ENCODE data around the gene PNPLA7.
"Not testable (repeated sequence)": the region's sequence is repeated elsewhere in the genome, so short reads cannot be mapped to it uniquely, and the experiment has no call there.

DNA sequence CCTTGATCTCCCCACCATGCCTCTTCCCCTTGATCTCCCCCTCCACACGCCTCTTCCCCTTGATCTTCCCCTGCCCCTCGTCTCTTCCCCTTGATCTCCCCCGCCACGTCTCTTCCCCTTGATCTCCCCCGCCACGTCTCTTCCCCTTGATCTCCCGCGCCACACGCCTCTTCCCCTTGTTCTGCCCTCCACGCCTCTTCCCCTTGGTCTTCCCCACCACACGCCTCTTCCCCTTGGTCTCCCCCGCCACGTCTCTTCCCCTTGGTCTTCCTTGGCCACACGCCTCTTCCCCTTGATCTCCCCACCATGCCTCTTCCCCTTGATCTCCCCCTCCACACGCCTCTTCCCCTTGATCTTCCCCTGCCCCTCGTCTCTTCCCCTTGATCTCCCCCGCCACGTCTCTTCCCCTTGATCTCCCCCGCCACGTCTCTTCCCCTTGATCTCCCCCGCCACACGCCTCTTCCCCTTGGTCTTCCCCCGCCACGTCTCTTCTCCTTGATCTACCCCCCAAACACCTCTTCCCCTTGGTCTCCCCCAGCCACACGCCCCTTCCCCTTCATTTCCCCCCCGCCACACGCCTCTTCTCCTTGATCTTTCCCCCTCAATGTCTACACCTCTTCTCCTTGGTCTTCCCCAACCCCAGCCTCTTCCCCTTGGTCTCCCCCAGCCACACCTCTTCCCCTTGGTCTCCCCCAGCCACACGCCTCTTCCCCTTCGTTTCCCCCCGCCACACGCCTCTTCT, 98.8 kb downstream of the PNPLA7 start:
- not testable (repeated sequence) for TF ChIP-seq CTCF (IDR thresholded peaks at IDR 0.05 in 8 of 11, conservative IDR thresholded peaks at IDR 0.05 in 3 of 11); POLR2AphosphoS5 (IDR thresholded peaks at IDR 0.05)

Measured in spleen (tissue), 7 donors.